MM.1S (cell line): ENCODE measurements around the gene TOGARAM1.

Experiments used
- EZH2 ChIP-seq: fragments of 300-600 bp; sonication (generic); optimal IDR thresholded peaks from 2 replicates; pipeline ENCODE3; 2017; ENCODE audit warnings: low read depth, mild to moderate bottlenecking, antibody characterized with exemption, low read length, mixed read lengths
- EZH2phosphoT487 ChIP-seq: fragments of 300-600 bp; sonication (generic); IDR thresholded peaks from 2 replicates; pipeline ENCODE4 v1.6.1; 2018; ENCODE audit warnings: antibody characterized with exemption, low read length
- TF ChIP-seq, protein P1 (sequence below): fragments of 300-600 bp; sonication (generic); IDR thresholded peaks from 2 replicates; pipeline ENCODE4 v1.5.1; 2016; ENCODE audit warnings: antibody characterized with exemption, low read length, mixed read lengths

GRCh38 chr14:45003924-45004323 is 41.9 kb downstream of the TOGARAM1 start:
- TF ChIP-seq, protein P1, sequence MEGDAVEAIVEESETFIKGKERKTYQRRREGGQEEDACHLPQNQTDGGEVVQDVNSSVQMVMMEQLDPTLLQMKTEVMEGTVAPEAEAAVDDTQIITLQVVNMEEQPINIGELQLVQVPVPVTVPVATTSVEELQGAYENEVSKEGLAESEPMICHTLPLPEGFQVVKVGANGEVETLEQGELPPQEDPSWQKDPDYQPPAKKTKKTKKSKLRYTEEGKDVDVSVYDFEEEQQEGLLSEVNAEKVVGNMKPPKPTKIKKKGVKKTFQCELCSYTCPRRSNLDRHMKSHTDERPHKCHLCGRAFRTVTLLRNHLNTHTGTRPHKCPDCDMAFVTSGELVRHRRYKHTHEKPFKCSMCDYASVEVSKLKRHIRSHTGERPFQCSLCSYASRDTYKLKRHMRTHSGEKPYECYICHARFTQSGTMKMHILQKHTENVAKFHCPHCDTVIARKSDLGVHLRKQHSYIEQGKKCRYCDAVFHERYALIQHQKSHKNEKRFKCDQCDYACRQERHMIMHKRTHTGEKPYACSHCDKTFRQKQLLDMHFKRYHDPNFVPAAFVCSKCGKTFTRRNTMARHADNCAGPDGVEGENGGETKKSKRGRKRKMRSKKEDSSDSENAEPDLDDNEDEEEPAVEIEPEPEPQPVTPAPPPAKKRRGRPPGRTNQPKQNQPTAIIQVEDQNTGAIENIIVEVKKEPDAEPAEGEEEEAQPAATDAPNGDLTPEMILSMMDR = no peak
- no peak for TF ChIP-seq EZH2
- TF ChIP-seq EZH2phosphoT487 = no peak
